Endodermal cell (in vitro differentiated cells): Measurements from ENCODE around the gene COL15A1. TPM values are rescaled to one million over a fixed set of nuclear protein-coding genes. Genes with fewer than 3 reads are reported as not detected.

Source experiments
- DNase-seq: peaks from one replicate; pipeline ENCODE4 v3.0.0-alpha.2; 2017
- H3K27ac ChIP-seq: 2 replicates; pipeline ENCODE4 v1.5.1; 2013; ENCODE audit warnings: mild to moderate bottlenecking, low read depth, low read length, moderate library complexity
- H3K27me3 ChIP-seq: 2 replicates; pipeline ENCODE4 v1.6.1; 2013; ENCODE audit warnings: mild to moderate bottlenecking, low read length, moderate library complexity; ENCODE audit not compliant: insufficient read depth, control insufficient read depth, poor library complexity, severe bottlenecking
- H3K36me3 ChIP-seq: 2 replicates; pipeline ENCODE4 v1.7.0; 2013; ENCODE audit warnings: mild to moderate bottlenecking, low read length, moderate library complexity; ENCODE audit not compliant: control insufficient read depth, insufficient read depth
- H3K4me1 ChIP-seq: one replicate; pipeline ENCODE4 v1.7.0; 2013; ENCODE audit warnings: low read length; ENCODE audit not compliant: control insufficient read depth, insufficient read depth
- H3K4me3 ChIP-seq: 2 replicates; pipeline ENCODE4 v1.5.1; 2013; ENCODE audit warnings: mild to moderate bottlenecking, low read length, moderate library complexity
- H3K9ac ChIP-seq: 2 replicates; pipeline ENCODE4 v1.6.1; 2013; ENCODE audit warnings: mild to moderate bottlenecking, low read length, moderate library complexity; ENCODE audit not compliant: poor library complexity, severe bottlenecking; ENCODE audit errors: extremely low read depth
- H3K9me3 ChIP-seq: 2 replicates; pipeline ENCODE4 v1.6.1; 2013; ENCODE audit warnings: mild to moderate bottlenecking, low read length, moderate library complexity; ENCODE audit not compliant: control insufficient read depth
- H3K27ac Mint-ChIP-seq: 2 replicates; pipeline ENCODE4 v1.8.0; 2020; ENCODE audit warnings: mixed read lengths
- H3K27me3 Mint-ChIP-seq: 2 replicates; pipeline ENCODE4 v1.8.0; 2021; ENCODE audit warnings: mild to moderate bottlenecking, mixed read lengths; ENCODE audit not compliant: insufficient read depth
- H3K36me3 Mint-ChIP-seq: 2 replicates; pipeline ENCODE4 v1.8.0; 2020; ENCODE audit warnings: low read depth, mixed read lengths
- H3K4me1 Mint-ChIP-seq: 2 replicates; pipeline ENCODE4 v1.8.0; 2020; ENCODE audit warnings: mixed read lengths
- H3K4me3 Mint-ChIP-seq: 2 replicates; pipeline ENCODE4 v1.8.0; 2020; ENCODE audit warnings: mild to moderate bottlenecking, moderate library complexity, mixed read lengths
- H3K9me3 Mint-ChIP-seq: 2 replicates; pipeline ENCODE4 v1.8.0; 2020; ENCODE audit warnings: mild to moderate bottlenecking, mixed read lengths
- WGBS, 2 experiments: methylation state at CpG; one replicate each; pipeline versions ENCODE4 v1.1.5 to v1.1.7; 2013; ENCODE audit warnings: missing lambda C conversion rate in 2 of 2, mixed read lengths in 1 of 2; ENCODE audit not compliant: insufficient coverage in 1 of 2, insufficient read length in 1 of 2; 5-methylcytosine and 5-hydroxymethylcytosine counted together
- total RNA-seq, 2 donors: library from RNA; stranded (reverse); fragmentation: NEBNext Ultra II Directional in 1 of 2; extraction: Animal tissue kit (Norgen Biotek cat#: 25700) in 1 of 2; gene quantifications; 2 replicates in 1 of 2; 3 replicates in 1 of 2; pipeline ENCODE4 v1.2.1, GENCODE V29; 2021
- TF ChIP-seq, protein P1 (sequence below): fragments of 200-600 bp; sonication (generic); conservative IDR thresholded peaks from 2 replicates; pipeline ENCODE4 v1.5.0; 2021; ENCODE audit warnings: antibody characterized with exemption, mild to moderate bottlenecking

Gene COL15A1
- total RNA-seq, 2 donors from 2014 or later, result 0.27 TPM; not detected in 1

DNA sequence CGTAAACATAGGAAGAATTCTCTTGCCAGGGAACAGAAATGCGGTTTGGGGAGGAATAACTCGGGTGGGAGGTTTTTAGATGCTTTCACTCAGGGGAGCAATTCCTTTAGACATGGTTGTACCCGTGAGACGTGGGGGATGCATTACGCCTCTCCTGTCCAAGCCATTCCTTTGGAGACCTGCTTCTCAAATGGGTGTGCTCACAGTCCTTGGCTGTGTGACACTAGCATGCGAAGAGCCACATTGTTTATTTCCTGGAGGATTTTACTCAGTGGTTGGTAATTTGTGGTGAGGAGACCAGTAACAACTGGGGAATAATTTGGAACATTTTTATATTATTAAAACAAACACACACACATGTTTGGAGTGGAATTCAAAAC, 18.5 kb downstream of the COL15A1 start:
- no peaks in the 10 kb centered on the region for H3K36me3 Mint-ChIP-seq
- WGBS, 2 experiments, result 94 to 100% methylated on average over 4 to 7 of the region's 7 CpGs

DNA sequence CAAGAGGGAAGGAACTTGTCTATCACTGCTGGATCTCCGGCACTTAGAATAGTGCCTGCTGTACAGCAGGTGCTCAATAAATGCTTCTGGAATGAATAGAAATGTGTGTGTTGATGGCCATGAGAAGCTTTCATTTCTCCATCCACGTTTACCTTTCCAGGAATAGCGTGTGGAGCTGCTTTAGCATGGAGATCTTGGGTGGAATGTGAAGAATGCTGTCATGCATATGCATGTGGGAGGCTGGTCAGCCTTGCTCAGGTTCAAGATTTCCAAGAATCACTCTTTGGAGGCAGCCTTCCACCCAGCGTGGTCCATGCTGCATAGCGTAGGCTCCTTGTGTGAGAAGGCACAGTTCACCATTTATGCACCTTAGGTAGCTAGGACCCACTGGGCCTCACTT, 19.2 kb downstream of the COL15A1 start:
- H3K9me3 ChIP-seq, result no peaks in the 10 kb centered on the region

More for the DNA sequence above, 18.5 kb downstream of the COL15A1 start:
- Histone ChIP-seq H3K9ac (no peak overlapping the region), H3K36me3 (no peaks in the 10 kb centered on the region), H3K27ac (no peak overlapping the region), H3K4me3 (no peak overlapping the region), H3K9me3 (peaks cover 3% of the 10 kb centered on the region), H3K4me1 (no peaks in the 10 kb centered on the region), H3K27me3 (no peaks in the 10 kb centered on the region)
- Mint-ChIP-seq H3K27ac (no peak overlapping the region), H3K4me1 (peaks cover 6% of the 10 kb centered on the region), H3K27me3 (no peaks in the 10 kb centered on the region), H3K9me3 (peaks cover 5% of the 10 kb centered on the region), H3K4me3 (no peak overlapping the region)
- no peak for DNase-seq
- TF ChIP-seq, protein P1, sequence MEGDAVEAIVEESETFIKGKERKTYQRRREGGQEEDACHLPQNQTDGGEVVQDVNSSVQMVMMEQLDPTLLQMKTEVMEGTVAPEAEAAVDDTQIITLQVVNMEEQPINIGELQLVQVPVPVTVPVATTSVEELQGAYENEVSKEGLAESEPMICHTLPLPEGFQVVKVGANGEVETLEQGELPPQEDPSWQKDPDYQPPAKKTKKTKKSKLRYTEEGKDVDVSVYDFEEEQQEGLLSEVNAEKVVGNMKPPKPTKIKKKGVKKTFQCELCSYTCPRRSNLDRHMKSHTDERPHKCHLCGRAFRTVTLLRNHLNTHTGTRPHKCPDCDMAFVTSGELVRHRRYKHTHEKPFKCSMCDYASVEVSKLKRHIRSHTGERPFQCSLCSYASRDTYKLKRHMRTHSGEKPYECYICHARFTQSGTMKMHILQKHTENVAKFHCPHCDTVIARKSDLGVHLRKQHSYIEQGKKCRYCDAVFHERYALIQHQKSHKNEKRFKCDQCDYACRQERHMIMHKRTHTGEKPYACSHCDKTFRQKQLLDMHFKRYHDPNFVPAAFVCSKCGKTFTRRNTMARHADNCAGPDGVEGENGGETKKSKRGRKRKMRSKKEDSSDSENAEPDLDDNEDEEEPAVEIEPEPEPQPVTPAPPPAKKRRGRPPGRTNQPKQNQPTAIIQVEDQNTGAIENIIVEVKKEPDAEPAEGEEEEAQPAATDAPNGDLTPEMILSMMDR, result no peak

DNA sequence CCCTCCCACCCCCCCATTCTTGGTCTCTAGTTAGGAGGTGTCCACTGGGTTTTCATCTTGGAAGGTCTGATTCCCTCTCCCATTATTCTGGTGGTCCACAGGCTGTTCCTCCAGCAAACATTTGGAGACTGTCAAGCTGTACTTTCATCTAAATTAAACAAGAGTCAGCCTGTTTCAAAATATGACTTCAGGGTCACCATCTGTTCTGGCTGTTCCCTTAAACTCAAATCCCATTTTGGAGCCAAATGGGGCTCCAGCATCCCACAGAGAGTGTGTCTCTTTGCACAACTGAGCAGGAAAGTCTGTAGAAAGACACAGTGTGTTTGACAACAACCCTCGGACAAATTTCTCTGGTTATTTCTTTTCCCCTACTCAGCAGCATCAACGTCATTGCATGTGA, 20.5 kb downstream of the COL15A1 start:
- Histone ChIP-seq H3K9ac (no peak overlapping the region), H3K4me3 (no peak overlapping the region), H3K4me1 (no peaks in the 10 kb centered on the region), H3K36me3 (no peaks in the 10 kb centered on the region), H3K9me3 (no peaks in the 10 kb centered on the region), H3K27me3 (no peaks in the 10 kb centered on the region), H3K27ac (no peak overlapping the region)
- H3K36me3 Mint-ChIP-seq, result no peaks in the 10 kb centered on the region
- no peak overlapping the region for H3K4me3 Mint-ChIP-seq
- no peak for DNase-seq
- TF ChIP-seq, protein P1, result no peak
- H3K27ac Mint-ChIP-seq, result no peak overlapping the region
- no peaks in the 10 kb centered on the region for H3K9me3 Mint-ChIP-seq
- peaks cover 6% of the 10 kb centered on the region for H3K4me1 Mint-ChIP-seq
- H3K27me3 Mint-ChIP-seq, result no peaks in the 10 kb centered on the region
- 78 to 94% methylated on average over 2 of the region's 2 CpGs for WGBS, 2 experiments

More for the DNA sequence above, 19.2 kb downstream of the COL15A1 start:
- no peak overlapping the region for H3K4me3 Mint-ChIP-seq
- WGBS, 2 experiments, result 64 to 86% methylated on average over 1 to 5 of the region's 5 CpGs
- peaks cover 6% of the 10 kb centered on the region for H3K4me1 Mint-ChIP-seq
- Histone ChIP-seq H3K27me3 (no peaks in the 10 kb centered on the region), H3K4me1 (no peaks in the 10 kb centered on the region), H3K9ac (no peak overlapping the region), H3K27ac (no peak overlapping the region), H3K36me3 (no peaks in the 10 kb centered on the region), H3K4me3 (no peak overlapping the region)
- DNase-seq, result peak; percentile 75
- TF ChIP-seq, protein P1, result no peak
- no peak overlapping the region for H3K27ac Mint-ChIP-seq
- H3K27me3 Mint-ChIP-seq, result no peaks in the 10 kb centered on the region
- no peaks in the 10 kb centered on the region for H3K36me3 Mint-ChIP-seq
- peaks cover 2% of the 10 kb centered on the region for H3K9me3 Mint-ChIP-seq
